T1000 (cell line): ENCODE data around the gene TCF19.
"Not testable (repeated sequence)": the region's sequence is repeated elsewhere in the genome, so short reads cannot be mapped to it uniquely, and the experiment has no call there.

Source experiments
- DNase-seq: peaks from one replicate; lab custom pipeline; 2025; ENCODE audit warnings: mixed read lengths; lab: John Stamatoyannopoulos, UW

Gene TCF19

DNA sequence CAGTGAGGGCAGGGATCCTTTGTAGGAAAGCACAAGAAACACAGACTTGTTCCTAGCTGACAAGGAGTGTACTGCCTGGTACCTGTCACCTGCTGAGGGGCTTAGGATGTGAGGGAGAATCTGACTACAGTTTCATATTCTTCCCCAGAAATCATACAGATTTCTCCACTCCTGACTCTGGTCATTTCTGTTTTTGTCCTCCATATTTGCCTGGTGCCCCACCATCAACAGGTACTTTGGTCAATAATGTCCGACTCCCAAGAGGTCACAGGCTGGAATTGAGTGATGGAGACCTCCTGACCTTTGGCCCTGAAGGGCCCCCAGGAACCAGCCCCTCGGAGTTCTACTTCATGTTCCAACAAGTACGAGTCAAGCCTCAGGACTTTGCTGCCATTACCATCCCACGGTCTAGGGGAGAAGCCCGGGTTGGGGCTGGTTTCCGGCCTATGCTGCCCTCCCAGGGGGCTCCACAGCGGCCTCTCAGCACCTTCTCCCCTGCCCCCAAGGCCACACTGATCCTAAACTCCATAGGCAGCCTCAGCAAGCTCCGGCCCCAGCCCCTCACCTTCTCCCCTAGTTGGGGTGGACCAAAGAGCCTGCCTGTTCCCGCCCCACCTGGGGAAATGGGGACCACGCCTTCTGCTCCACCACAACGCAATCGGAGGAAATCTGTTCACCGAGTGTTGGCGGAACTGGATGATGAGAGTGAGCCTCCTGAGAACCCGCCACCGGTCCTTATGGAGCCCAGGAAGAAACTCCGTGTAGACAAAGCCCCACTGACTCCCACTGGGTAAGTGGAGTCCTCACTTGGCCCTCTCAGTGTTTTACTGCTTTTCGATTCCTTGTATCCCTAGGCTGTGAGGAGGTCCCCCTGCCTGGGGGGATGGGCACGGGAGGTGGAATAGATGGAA, 3.1 kb downstream of the TCF19 start:
- DNase-seq, result no peak

DNA sequence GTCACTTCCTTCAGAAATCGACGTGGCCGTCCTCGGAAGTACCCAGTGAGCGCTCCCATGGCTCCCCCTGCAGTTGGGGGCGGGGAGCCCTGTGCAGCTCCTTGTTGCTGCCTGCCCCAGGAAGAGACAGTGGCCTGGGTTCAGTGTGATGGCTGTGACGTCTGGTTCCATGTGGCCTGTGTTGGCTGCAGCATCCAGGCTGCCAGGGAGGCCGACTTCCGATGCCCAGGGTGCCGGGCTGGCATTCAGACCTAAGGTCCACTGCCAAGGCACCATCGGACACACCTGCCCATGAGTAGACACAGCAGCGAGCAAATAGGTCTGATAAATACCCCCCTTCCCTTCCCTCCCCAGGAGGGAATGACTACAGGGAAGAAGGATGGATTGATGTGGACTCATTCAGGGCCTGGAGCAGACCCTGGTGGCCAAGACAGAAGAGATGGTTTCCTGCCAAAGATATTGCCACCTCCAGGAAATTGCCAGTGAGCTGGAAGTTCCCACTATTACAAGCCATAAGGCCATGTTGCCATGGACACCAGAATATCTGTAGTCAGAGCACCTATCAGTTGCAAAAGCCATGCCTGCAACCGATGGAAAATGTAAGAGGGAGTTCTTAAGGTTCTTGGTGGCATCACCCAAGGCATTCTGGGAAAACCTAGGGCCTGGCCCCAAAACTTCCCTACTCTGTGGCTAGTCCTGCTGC, 4.2 kb downstream of the TCF19 start:
- DNase-seq, result no peak

- DNase-seq, result no peak
These were observed 5.5 kb downstream of the TCF19 start for GRCh38 chr6:31163922-31164321.

DNA sequence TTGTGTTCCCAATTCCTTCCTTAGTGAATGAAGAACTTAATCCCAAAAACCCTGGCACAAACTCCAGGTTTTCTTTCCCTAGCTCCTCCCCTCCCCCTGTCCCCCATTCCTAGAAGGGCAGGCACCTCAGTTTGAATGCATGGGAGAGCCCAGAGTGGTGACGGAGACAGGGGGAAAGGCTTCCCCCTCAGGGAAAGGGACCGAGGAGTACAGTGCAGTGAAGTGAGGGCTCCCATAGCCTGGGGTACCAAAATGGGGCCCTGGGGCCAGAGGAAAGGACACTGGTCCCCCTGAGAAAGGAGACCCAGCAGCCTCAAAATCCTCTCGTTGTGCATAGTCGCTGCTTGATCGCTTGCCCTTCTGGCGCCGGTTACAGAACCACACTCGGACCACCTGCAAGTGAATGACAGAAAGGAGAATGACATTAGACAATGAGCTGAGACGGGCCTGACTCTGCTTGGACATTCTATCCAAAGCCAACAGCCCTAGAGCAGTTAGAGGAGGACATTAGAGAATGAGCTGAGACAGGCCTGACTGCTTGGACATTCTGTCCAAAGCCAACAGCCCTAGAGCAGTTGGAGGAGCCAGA, 6.2 kb downstream of the TCF19 start:
- DNase-seq, result not testable (repeated sequence)

DNA sequence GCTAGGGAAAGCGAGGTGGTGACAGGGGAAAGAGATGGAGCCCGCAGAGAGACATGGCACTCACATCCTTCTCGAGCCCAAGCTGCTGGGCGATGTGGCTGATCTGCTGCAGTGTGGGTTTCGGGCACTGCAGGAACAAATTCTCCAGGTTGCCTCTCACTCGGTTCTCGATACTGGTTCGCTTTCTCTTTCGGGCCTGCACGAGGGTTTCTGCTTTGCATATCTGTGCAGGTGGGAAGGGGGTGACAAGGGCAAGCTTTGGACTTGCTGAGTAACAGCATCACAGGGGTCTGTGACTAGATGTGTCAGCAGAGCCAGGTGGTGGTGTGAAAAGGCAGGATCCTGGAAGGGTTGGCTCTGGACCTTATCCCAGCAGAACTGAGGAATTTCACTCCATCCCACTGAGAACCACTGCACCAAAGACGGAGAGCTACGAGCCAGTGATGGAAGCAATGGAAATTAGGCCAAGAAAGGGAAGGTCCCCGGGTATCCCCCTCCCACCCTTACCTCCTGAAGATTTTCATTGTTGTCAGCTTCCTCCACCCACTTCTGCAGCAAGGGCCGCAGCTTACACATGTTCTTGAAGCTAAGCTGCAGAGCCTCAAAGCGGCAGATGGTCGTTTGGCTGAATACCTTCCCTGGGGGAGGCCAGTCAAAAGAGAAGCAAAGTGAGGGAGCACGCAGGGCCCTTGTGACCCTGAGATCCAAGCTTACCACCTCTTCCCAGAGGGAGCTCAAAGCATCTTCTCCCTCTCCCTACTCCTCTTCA, 6.9 kb downstream of the TCF19 start:
- DNase-seq, result not testable (repeated sequence)

GRCh38 chr6:31165986-31166385, 7.6 kb downstream of the TCF19 start:
- no peak for DNase-seq

GRCh38 chr6:31168606-31169005, 10.2 kb downstream of the TCF19 start:
- DNase-seq, result no peak

DNA sequence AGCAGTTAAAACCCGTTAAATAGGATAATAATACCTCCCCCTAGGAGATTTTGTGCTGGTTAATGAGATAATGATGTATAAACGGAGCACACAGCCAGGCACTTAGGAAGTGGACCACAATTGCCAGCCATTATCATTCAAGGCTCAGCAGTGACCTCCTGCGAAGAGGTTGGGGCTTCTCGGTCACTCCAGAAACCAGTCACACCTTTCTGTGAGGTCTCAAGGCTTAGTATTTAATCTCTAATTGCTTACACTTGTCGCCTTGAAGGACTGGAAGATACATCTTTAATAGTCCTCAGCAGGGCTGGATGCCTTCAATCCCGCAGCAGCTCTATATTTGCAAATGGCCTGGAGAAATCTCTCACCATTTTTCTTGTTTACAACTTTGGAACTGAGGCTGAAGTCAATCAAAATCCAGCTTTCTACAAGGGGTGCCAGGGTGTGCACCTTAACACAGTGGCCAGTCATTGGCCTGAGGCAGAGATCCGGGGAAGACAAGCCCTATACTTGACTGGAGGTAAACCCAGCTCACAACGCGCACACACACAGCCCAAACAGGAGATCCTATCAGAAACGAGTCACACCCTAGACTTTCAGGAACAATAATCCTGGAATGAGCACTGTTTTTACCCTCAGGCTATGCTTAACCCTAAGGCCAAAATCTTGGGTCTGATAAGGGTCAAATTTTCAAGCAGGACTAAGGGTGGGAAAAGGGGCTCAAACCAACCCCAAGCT, 10.9 kb downstream of the TCF19 start:
- no peak for DNase-seq

DNA sequence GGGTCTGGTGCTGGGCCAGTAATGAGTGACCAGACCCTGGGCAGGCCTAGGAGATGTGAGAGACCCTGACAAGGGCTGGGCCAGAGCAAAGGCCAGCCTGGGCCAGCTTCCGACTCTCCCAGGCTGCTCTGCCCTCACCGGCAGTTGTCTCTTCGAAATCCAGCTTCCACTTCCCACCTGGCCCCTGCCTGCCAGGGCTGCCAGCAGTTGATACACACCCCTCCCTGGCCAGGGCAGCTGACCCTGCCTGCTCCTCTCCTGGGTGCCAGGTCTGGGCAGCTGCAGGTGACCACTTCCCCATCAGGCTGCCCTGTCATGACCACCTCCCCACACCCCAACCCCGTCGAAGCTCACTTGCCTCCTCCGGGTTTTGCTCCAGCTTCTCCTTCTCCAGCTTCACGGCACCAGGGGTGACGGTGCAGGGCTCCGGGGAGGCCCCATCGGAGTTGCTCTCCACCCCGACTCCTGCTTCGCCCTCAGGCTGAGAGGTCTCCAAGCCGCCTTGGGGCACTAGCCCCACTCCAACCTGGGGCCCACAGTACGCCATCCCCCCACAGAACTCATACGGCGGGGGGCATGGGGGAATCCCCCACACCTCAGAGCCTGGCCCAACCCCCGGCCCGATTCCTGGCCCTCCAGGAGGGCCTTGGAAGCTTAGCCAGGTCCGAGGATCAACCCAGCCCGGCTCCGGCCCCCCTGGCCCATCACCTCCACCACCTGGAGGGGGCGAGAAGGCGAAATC, 11.6 kb downstream of the TCF19 start:
- not testable (repeated sequence) for DNase-seq

GRCh38 chr6:31170600-31170881, 12.2 kb downstream of the TCF19 start, which contains the start of gene POU5F1:
Gene POU5F1, minus strand, starts transcription at chr6:31170682. Its CDS starts 62 bp downstream, at chr6:31170620.
- DNase-seq, result no peak

GRCh38 chr6:31170987-31171671, 12.7 kb downstream of the TCF19 start:
- DNase-seq, result no peak

GRCh38 chr6:31171931-31172905, 13.8 kb downstream of the TCF19 start:
- no peak for DNase-seq

GRCh38 chr6:31172973-31173384, 14.6 kb downstream of the TCF19 start:
- no peak for DNase-seq

GRCh38 chr6:31173406-31173805, 15.0 kb downstream of the TCF19 start:
- no peak for DNase-seq

GRCh38 chr6:31174378-31174777, 16.0 kb downstream of the TCF19 start:
- DNase-seq, result no peak

DNA sequence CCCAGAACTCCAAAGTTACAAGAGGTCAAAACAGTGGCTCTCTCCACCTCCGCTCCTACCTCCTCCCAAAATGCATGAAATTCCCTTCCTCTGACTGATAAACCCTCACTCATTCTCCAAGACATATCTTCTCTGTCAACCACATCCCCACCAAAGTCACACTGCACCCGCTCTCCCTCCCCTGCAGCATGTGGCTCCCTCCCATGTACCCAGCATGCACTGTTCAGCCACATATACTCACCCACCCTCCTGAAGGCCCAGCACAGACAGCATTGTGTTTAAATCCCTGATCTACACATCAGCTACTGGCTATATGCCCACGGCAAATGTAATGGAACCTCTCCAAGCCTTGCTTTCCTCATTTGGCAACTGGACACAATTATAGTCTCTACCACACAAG, 17.6 kb downstream of the TCF19 start:
- no peak for DNase-seq

DNA sequence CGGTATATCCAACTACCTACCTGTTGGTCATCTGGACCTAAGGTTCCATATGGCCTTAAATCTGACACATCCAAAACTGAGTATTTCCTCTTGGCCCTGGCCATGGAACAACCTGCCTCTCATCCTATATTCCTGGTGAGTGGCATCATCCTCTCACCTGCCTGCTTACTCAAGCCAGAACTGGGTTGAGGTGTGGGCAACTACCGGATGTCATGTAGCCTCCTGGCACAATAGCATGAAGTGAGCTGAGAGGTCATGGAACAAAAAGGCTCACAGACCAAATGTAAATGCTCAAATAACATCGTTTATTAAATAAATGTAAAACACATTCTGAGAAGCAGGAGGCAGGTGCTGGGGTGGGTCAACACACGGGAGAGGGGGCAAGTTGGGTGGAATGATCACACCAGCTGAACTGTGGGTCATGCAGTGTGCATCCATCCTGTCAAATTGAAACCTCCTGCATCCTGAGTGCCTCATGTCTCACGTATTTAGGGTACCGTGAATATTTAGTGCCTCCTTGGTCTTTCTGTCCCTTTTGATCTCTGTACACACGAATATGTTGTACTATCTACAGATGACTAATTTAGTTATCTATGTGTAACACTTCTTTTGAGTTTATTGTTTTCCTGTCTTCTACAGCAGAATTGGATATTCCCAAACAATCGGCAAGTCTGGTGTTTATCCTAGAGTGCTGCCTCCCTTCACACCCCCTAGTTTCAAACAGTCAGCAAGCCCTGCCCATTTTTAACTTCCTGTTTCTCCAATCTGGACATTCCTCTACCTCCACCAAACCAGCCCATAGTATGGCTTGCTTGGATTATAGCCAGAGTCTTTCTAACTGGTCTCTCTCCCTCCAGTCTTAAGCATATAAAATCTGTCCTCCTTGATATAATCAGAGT, 20.0 kb downstream of the TCF19 start:
- no peak for DNase-seq

DNA sequence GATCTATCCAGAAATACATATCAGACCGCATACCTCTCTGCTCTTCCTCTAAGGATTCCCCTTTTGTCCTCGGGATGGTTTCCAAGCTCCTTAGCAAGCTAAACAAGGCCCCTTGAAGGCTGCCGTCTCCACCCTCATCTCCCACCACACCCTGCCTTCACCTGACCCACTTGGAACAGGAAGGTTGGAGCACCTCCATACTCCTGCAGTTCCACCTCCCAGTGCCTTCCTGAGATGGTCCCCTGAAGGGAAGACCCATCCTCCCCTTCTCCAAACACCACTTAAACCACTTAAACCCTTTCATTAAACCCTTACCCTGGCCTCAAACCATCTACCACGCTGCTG, 20.6 kb downstream of the TCF19 start:
- DNase-seq, result no peak
